Measurements from ENCODE around the gene ARHGEF1.
"Not testable (repeated sequence)": the region's sequence is repeated elsewhere in the genome, so short reads cannot be mapped to it uniquely, and the experiment has no call there.

The ARHGEF1 gene

GRCh38 chr19:41926763-41927496 is 43.9 kb downstream of the ARHGEF1 start:
- FAIRE-seq (no peak), DNase-seq (ENCODE audit: extremely low spot score, insufficient read length, low read depth) (no peak)

- FAIRE-seq = no peak
Measured at GRCh38 chr19:41927497-41928192, 44.7 kb downstream of the ARHGEF1 start.

GRCh38 chr19:41928221-41928683 is 45.3 kb downstream of the ARHGEF1 start, which contains the start of gene ERFL:
Gene ERFL (minus strand): TSS chr19:41928449. CDS start chr19:41912919, 15,530 bp downstream.
- FAIRE-seq (no peak), DNase-seq (ENCODE audit: extremely low spot score, insufficient read length, low read depth) (no peak)

More at GRCh38 chr19:41927497-41928192, 44.7 kb downstream of the ARHGEF1 start:
- DNase-seq (ENCODE audit: extremely low spot score, insufficient read length, low read depth) = no peak

GRCh38 chr19:41928754-41929535 is 46.0 kb downstream of the ARHGEF1 start:
- FAIRE-seq (peak; percentile 24), DNase-seq (ENCODE audit: extremely low spot score, insufficient read length, low read depth) (no peak)

- FAIRE-seq (no peak), DNase-seq (ENCODE audit: extremely low spot score, insufficient read length, low read depth) (no peak)
Measured at GRCh38 chr19:41929536-41930071, 46.6 kb downstream of the ARHGEF1 start.

- no peak for FAIRE-seq
- no peak for DNase-seq (ENCODE audit: extremely low spot score, insufficient read length, low read depth)
Measured at GRCh38 chr19:41930322-41930722, 47.3 kb downstream of the ARHGEF1 start.

- FAIRE-seq = no peak
- DNase-seq (ENCODE audit: extremely low spot score, insufficient read length, low read depth) = no peak
Measured at GRCh38 chr19:41930926-41931592, 48.1 kb downstream of the ARHGEF1 start.

- FAIRE-seq = no peak
- no peak for DNase-seq (ENCODE audit: extremely low spot score, insufficient read length, low read depth)
Measured at GRCh38 chr19:41932259-41932719, 49.3 kb downstream of the ARHGEF1 start.

- DNase-seq (ENCODE audit: extremely low spot score, insufficient read length, low read depth) (no peak), FAIRE-seq (no peak)
Measured at GRCh38 chr19:41932720-41933332, 49.8 kb downstream of the ARHGEF1 start.

GRCh38 chr19:41933693-41934426 is 50.9 kb downstream of the ARHGEF1 start:
- FAIRE-seq (no peak), DNase-seq (ENCODE audit: extremely low spot score, insufficient read length, low read depth) (no peak)

- DNase-seq (ENCODE audit: extremely low spot score, insufficient read length, low read depth) (no peak), FAIRE-seq (peak; percentile 85)
Measured at GRCh38 chr19:41934849-41935374, 51.9 kb downstream of the ARHGEF1 start.

GRCh38 chr19:41935760-41936415 is 52.9 kb downstream of the ARHGEF1 start:
- FAIRE-seq = no peak
- DNase-seq (ENCODE audit: extremely low spot score, insufficient read length, low read depth) = no peak

- FAIRE-seq = no peak
Measured at GRCh38 chr19:41936416-41936850, 53.4 kb downstream of the ARHGEF1 start.

GRCh38 chr19:41936961-41937360 is 54.0 kb downstream of the ARHGEF1 start:
- no peak for FAIRE-seq
- no peak for DNase-seq (ENCODE audit: extremely low spot score, insufficient read length, low read depth)

More at GRCh38 chr19:41936416-41936850, 53.4 kb downstream of the ARHGEF1 start:
- no peak for DNase-seq (ENCODE audit: extremely low spot score, insufficient read length, low read depth)

- FAIRE-seq (no peak), DNase-seq (ENCODE audit: extremely low spot score, insufficient read length, low read depth) (no peak)
Measured at GRCh38 chr19:41937525-41938468, 54.8 kb downstream of the ARHGEF1 start.

- not testable (repeated sequence) for DNase-seq (ENCODE audit: extremely low spot score, insufficient read length, low read depth); FAIRE-seq
Measured at GRCh38 chr19:41939209-41939608, 56.2 kb downstream of the ARHGEF1 start.

All from GM18507 (cell line).